ENCODE results near the gene ARCN1. TPM values are rescaled to one million over a fixed set of nuclear protein-coding genes. Genes with fewer than 3 reads are reported as not detected.
A peak's percentile ranks its signal among the peaks of the same experiment; 100 is the strongest.

Gene ARCN1
- total and polyA plus RNA-seq, 2 donors (not counting 1 experiment from before 2014, with no cell fraction given) = 42.9 to 83.2 TPM

GRCh38 chr11:118565051-118565450 lies 7.2 kb upstream of the ARCN1 start:
- H3K27ac Mint-ChIP-seq = peak overlapping the region; percentile 84
- 52% methylated on average over 2 of the region's 5 CpGs for WGBS (ENCODE audit: insufficient coverage)
- Histone ChIP-seq H3K9ac (ENCODE audit: low read length) (no peak overlapping the region), H3K79me2 (ENCODE audit: control insufficient read depth, insufficient read depth, low read length) (peaks cover 10% of the 10 kb centered on the region), H3K27me3 (replicated peaks in 1 of 4; ENCODE audit: control extremely low read depth in 1 of 4, control insufficient read depth in 3 of 4, insufficient read depth in 4 of 4, low read length in 3 of 4) (no peaks in the 10 kb centered on the region), H3K4me3 (ENCODE audit: control extremely low read depth in 1 of 5, extremely low read depth in 1 of 5, insufficient read depth in 1 of 5, low read depth in 2 of 5, low read length in 4 of 5) (peak overlapping the region in 1 of 5 experiments; percentile 68), H3K36me3 (replicated peaks in 1 of 2; ENCODE audit: control extremely low read depth in 1 of 2, control insufficient read depth in 1 of 2, extremely low read depth in 1 of 2, insufficient read depth in 2 of 2, low read length in 1 of 2) (no peaks in the 10 kb centered on the region), H3K27ac (ENCODE audit: low read length in 2 of 2) (no peak overlapping the region), H4K20me1 (ENCODE audit: control insufficient read depth, insufficient read depth, low read length, poor library complexity, severe bottlenecking) (no peaks in the 10 kb centered on the region), H3K9me3 (ENCODE audit: control extremely low read depth in 1 of 3, control insufficient read depth in 2 of 3, insufficient read depth in 1 of 3, low read length in 2 of 3) (no peaks in the 10 kb centered on the region), H2AFZ (ENCODE audit: insufficient read depth, low read depth, low read length, poor library complexity, severe bottlenecking) (peak overlapping the region; percentile 3), H3K4me2 (replicated peaks; ENCODE audit: low read depth, low read length, poor library complexity, severe bottlenecking) (peak overlapping the region; percentile 76), H3K4me1 (ENCODE audit: control insufficient read depth in 2 of 2, insufficient read depth in 2 of 2, low read length in 2 of 2) (peaks cover 3 to 12% of the 10 kb centered on the region in 2 donors)
- H3K4me3 Mint-ChIP-seq = peak overlapping the region; percentile 83
- TF ChIP-seq CTCF (IDR thresholded peaks at IDR 0.05) (no peak), EZH2 (IDR thresholded peaks at IDR 0.05; ENCODE audit: borderline replicate concordance, insufficient read depth, low read depth, low read length, poor library complexity, severe bottlenecking) (no peak)
- no peaks in the 10 kb centered on the region for H3K27me3 Mint-ChIP-seq
- intact Hi-C loops (cut with micrococcal nuclease) = no loop called here
- H3K9me3 Mint-ChIP-seq (ENCODE audit: insufficient read depth) = no peaks in the 10 kb centered on the region
- H3K4me1 Mint-ChIP-seq = peaks cover 12% of the 10 kb centered on the region
- ChIA-PET CTCF (interaction anchor here (0.6 kb wide), 1 partner anchor 167 kb away, joined by 3 read pairs; no protein-coding TSS in a partner anchor), POLR2A (no interaction called here)
- no peak for ATAC-seq (ENCODE audit: low read depth)
- no peak for DNase-seq

GRCh38 chr11:118569670-118570069 lies 2.5 kb upstream of the ARCN1 start:
- no peaks in the 10 kb centered on the region for H3K27me3 ChIP-seq (replicated peaks in 1 of 4; ENCODE audit: control extremely low read depth in 1 of 4, control insufficient read depth in 3 of 4, insufficient read depth in 4 of 4, low read length in 3 of 4)
- H3K4me1 ChIP-seq (ENCODE audit: control insufficient read depth in 2 of 2, insufficient read depth in 2 of 2, low read length in 2 of 2) = peaks cover 24 to 27% of the 10 kb centered on the region in 2 donors
- no peak for DNase-seq
- H3K36me3 ChIP-seq (replicated peaks in 1 of 2; ENCODE audit: control extremely low read depth in 1 of 2, control insufficient read depth in 1 of 2, extremely low read depth in 1 of 2, insufficient read depth in 2 of 2, low read length in 1 of 2) = no peaks in the 10 kb centered on the region
- no peak overlapping the region for H2AFZ ChIP-seq (ENCODE audit: insufficient read depth, low read depth, low read length, poor library complexity, severe bottlenecking)
- no peaks in the 10 kb centered on the region for H3K9me3 ChIP-seq (ENCODE audit: control extremely low read depth in 1 of 3, control insufficient read depth in 2 of 3, insufficient read depth in 1 of 3, low read length in 2 of 3)
- 100% methylated on average over 2 of the region's 2 CpGs for WGBS (ENCODE audit: insufficient coverage)
- no peak overlapping the region for H3K4me3 Mint-ChIP-seq
- ChIA-PET CTCF (interaction anchor here (0.6 kb wide), 1 partner anchor 41 kb away, joined by 3 read pairs; no protein-coding TSS in a partner anchor), POLR2A (interaction anchor here (0.6 kb wide), 2 partner anchors 38 to 357 kb away, joined by 3 to 4 read pairs; no protein-coding TSS in a partner anchor)
- no peak overlapping the region for H3K27ac Mint-ChIP-seq
- no peak for TF ChIP-seq EZH2 (IDR thresholded peaks at IDR 0.05; ENCODE audit: borderline replicate concordance, insufficient read depth, low read depth, low read length, poor library complexity, severe bottlenecking)
- no peak for TF ChIP-seq CTCF (IDR thresholded peaks at IDR 0.05)
- no peak overlapping the region for H3K4me2 ChIP-seq (replicated peaks; ENCODE audit: low read depth, low read length, poor library complexity, severe bottlenecking)
- H3K4me1 Mint-ChIP-seq = peaks cover 30% of the 10 kb centered on the region
- ATAC-seq (ENCODE audit: low read depth) = no peak
- no peak overlapping the region for H3K27ac ChIP-seq (ENCODE audit: low read length in 2 of 2)
- no peaks in the 10 kb centered on the region for H3K9me3 Mint-ChIP-seq (ENCODE audit: insufficient read depth)
- intact Hi-C loops (cut with micrococcal nuclease) = loop anchor here (5.0 kb wide), 3 partner anchors 132 to 428 kb away; partner anchors contain the start of genes ATP5MG, CENATAC and KMT2A
- H4K20me1 ChIP-seq (ENCODE audit: control insufficient read depth, insufficient read depth, low read length, poor library complexity, severe bottlenecking) = no peaks in the 10 kb centered on the region
- no peak overlapping the region for H3K9ac ChIP-seq (ENCODE audit: low read length)
- H3K27me3 Mint-ChIP-seq = no peaks in the 10 kb centered on the region
- H3K4me3 ChIP-seq (ENCODE audit: control extremely low read depth in 1 of 5, extremely low read depth in 1 of 5, insufficient read depth in 1 of 5, low read depth in 2 of 5, low read length in 4 of 5) = no peak overlapping the region
- peaks cover 52% of the 10 kb centered on the region for H3K79me2 ChIP-seq (ENCODE audit: control insufficient read depth, insufficient read depth, low read length)

Data from B cell (primary cell).